Mesendoderm (in vitro differentiated cells): ENCODE measurements around the gene SEC24C.

Source experiments
- DNase-seq: peaks from one replicate; pipeline ENCODE4 v3.0.0; 2013
- H2AK5ac ChIP-seq: 2 replicates; pipeline ENCODE4 v1.6.1; 2013; ENCODE audit warnings: low read length, inconsistent platforms
- H2BK120ac ChIP-seq: 2 replicates; pipeline ENCODE4 v1.6.1; 2013; ENCODE audit warnings: low read depth, mild to moderate bottlenecking, low read length, moderate library complexity, mixed read lengths
- H2BK15ac ChIP-seq: replicated peaks from 2 replicates; pipeline ENCODE4 v1.6.1; 2013; ENCODE audit warnings: low read depth, mild to moderate bottlenecking, moderate library complexity
- H2BK5ac ChIP-seq: 2 replicates; pipeline ENCODE4 v1.6.1; 2013; ENCODE audit warnings: low read length, inconsistent platforms
- H3K18ac ChIP-seq: 2 replicates; pipeline ENCODE4 v1.6.1; 2013; ENCODE audit warnings: mild to moderate bottlenecking, low read length, mixed read lengths
- H3K23ac ChIP-seq: one replicate; pipeline ENCODE4 v1.6.1; 2013; ENCODE audit warnings: low read length
- H3K27ac ChIP-seq: 2 replicates; pipeline ENCODE4 v1.5.1; 2013; ENCODE audit warnings: low read depth, mild to moderate bottlenecking, inconsistent platforms, low read length, moderate library complexity
- H3K27me3 ChIP-seq: 2 replicates; pipeline ENCODE4 v1.6.1; 2013; ENCODE audit warnings: low read length, control low read depth, mild to moderate bottlenecking, inconsistent platforms; ENCODE audit not compliant: insufficient read depth, poor library complexity
- H3K36me3 ChIP-seq: 2 replicates; pipeline ENCODE4 v1.6.1; 2013; ENCODE audit warnings: low read length, inconsistent platforms; ENCODE audit not compliant: control insufficient read depth, insufficient read depth
- H3K4ac ChIP-seq: one replicate; pipeline ENCODE4 v1.6.1; 2013; ENCODE audit warnings: low read depth, mild to moderate bottlenecking, low read length, moderate library complexity
- H3K4me1 ChIP-seq: 2 replicates; pipeline ENCODE4 v1.6.1; 2013; ENCODE audit warnings: low read depth, low read length, inconsistent platforms; ENCODE audit not compliant: control insufficient read depth
- H3K4me2 ChIP-seq: 2 replicates; pipeline ENCODE4 v1.6.1; 2013; ENCODE audit warnings: low read length
- H3K4me3 ChIP-seq: 2 replicates; pipeline ENCODE4 v1.5.1; 2013; ENCODE audit warnings: mild to moderate bottlenecking, low read length
- H3K56ac ChIP-seq: one replicate; pipeline ENCODE4 v1.6.1; 2013; ENCODE audit warnings: low read length
- H3K79me1 ChIP-seq: 2 replicates; pipeline ENCODE4 v1.6.1; 2013; ENCODE audit warnings: low read length, inconsistent platforms
- H3K79me2 ChIP-seq: 2 replicates; pipeline ENCODE4 v1.6.1; 2013; ENCODE audit warnings: mild to moderate bottlenecking, low read length; ENCODE audit not compliant: control insufficient read depth, insufficient read depth
- H3K9ac ChIP-seq: 2 replicates; pipeline ENCODE4 v1.6.1; 2013; ENCODE audit warnings: low read length, inconsistent platforms
- H4K5ac ChIP-seq: one replicate; pipeline ENCODE4 v1.6.1; 2013; ENCODE audit warnings: low read length
- H4K8ac ChIP-seq: one replicate; pipeline ENCODE4 v1.6.1; 2013; ENCODE audit warnings: low read depth, mild to moderate bottlenecking, control low read depth, low read length, moderate library complexity
- WGBS: extraction: QIAGEN DNeasy Blood & Tissue Kit; methylation state at CpG from one replicate; pipeline ENCODE4 v1.1.7; 2013; ENCODE audit warnings: low lambda C conversion rate, missing lambda C conversion rate; ENCODE audit not compliant: insufficient coverage; ENCODE audit errors: extremely low coverage; 5-methylcytosine and 5-hydroxymethylcytosine counted together

The SEC24C gene

DNA sequence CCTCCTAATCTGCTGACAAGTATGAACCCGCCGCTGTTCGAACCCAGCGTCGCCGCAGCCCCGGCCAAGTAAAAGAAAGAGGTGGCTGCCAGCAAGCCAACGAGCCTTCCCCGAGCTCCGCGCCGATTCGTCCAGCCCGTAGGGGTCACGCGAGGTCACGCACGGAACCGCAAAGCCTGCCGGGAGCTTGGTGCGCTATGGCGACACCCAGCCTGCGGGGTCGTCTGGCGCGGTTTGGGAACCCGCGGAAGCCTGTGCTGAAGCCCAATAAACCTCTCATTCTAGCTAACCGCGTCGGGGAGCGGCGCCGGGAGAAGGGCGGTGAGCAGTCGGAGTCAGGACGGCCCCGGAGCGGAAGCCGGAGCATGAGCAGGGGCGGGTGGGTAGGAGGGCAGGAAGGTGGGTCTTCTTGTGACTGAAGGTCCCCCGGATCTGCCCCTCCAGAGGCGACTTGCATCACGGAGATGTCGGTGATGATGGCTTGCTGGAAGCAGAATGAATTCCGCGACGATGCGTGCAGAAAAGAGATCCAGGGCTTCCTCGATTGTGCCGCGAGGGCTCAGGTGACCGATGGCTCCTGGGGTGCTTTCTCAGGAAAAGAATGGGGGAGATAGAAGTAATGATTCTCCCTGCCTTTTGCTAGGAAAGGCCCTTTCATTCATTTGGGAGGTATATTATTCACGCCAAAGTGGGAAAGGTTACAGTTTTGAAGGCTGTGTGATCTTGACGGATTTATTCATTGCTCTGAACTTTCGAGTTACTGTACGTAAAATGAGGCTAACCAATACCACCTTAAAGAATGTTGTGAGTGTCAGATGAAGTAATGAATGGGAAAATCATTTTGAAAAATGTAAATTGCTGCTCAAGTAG, 37.9 kb downstream of the SEC24C start, which contains the start of gene CHCHD1:
Gene CHCHD1 (plus strand): TSS at position 170 of the 870 bp plus-strand sequence. CDS start 28 bp downstream, at position 198.
- Histone ChIP-seq H3K56ac (peak within 1 kb of the TSS; percentile 94), H3K4ac (peak within 1 kb of the TSS; percentile 63), H3K23ac (no peak within 1 kb of the TSS), H4K5ac (peak within 1 kb of the TSS; percentile 85), H2BK120ac (no peak within 1 kb of the TSS), H2BK15ac (no peak within 1 kb of the TSS), H2AK5ac (peak within 1 kb of the TSS; percentile 76), H2BK5ac (no peak within 1 kb of the TSS), H3K27ac (peak within 1 kb of the TSS; percentile 48), H3K4me3 (peak within 1 kb of the TSS; percentile 79), H3K4me2 (peak within 1 kb of the TSS; percentile 99), H3K79me2 (peaks cover 24% of the 10 kb centered on the region), H3K18ac (peak within 1 kb of the TSS; percentile 81), H3K9ac (peak within 1 kb of the TSS; percentile 90), H3K4me1 (peaks cover 3% of the 10 kb centered on the region), H4K8ac (peak within 1 kb of the TSS; percentile 87), H3K36me3 (no peaks in the 10 kb centered on the region), H3K27me3 (no peaks in the 10 kb centered on the region), H3K79me1 (peaks cover 12% of the 10 kb centered on the region)
- DNase-seq, result peak; percentile 92
- no CpG with 5 or more reads among the region's 57 CpGs for WGBS

GRCh38 chr10:73782749-73783085, 38.5 kb downstream of the SEC24C start:
- no CpG with 5 or more reads among the region's 2 CpGs for WGBS

GRCh38 chr10:73785211-73785720, 41.1 kb downstream of the SEC24C start, which contains the start of gene ZSWIM8:
ZSWIM8 (plus strand) TSS chr10:73785606; CDS start chr10:73785879, 273 bp downstream.
- Histone ChIP-seq H3K4me3 (peak within 1 kb of the TSS; percentile 29), H2BK5ac (no peak within 1 kb of the TSS), H2BK120ac (no peak within 1 kb of the TSS), H2BK15ac (no peak within 1 kb of the TSS), H3K4me1 (peaks cover 3% of the 10 kb centered on the region), H3K9ac (peak within 1 kb of the TSS; percentile 55), H2AK5ac (no peak within 1 kb of the TSS), H3K27me3 (no peaks in the 10 kb centered on the region), H4K8ac (no peak within 1 kb of the TSS), H3K79me2 (peaks cover 23% of the 10 kb centered on the region), H3K18ac (no peak within 1 kb of the TSS), H3K4me2 (peak within 1 kb of the TSS; percentile 66), H3K36me3 (no peaks in the 10 kb centered on the region), H3K23ac (peak within 1 kb of the TSS; percentile 72), H4K5ac (no peak within 1 kb of the TSS), H3K4ac (no peak within 1 kb of the TSS), H3K56ac (peak within 1 kb of the TSS; percentile 57), H3K79me1 (peaks cover 14% of the 10 kb centered on the region), H3K27ac (peak within 1 kb of the TSS; percentile 8)
- no CpG with 5 or more reads among the region's 36 CpGs for WGBS
- peak; percentile 98 for DNase-seq

More at GRCh38 chr10:73782749-73783085, 38.5 kb downstream of the SEC24C start:
- H3K18ac ChIP-seq, result no peak overlapping the region
- no peak for DNase-seq
- H2BK120ac ChIP-seq, result no peak overlapping the region
- no peak overlapping the region for H2BK5ac ChIP-seq
- no peak overlapping the region for H3K4ac ChIP-seq
- peak overlapping the region; percentile 90 for H3K9ac ChIP-seq
- H4K5ac ChIP-seq, result no peak overlapping the region
- H3K4me2 ChIP-seq, result peak overlapping the region; percentile 14
- peaks cover 14% of the 10 kb centered on the region for H3K79me1 ChIP-seq
- H4K8ac ChIP-seq, result no peak overlapping the region
- peaks cover 24% of the 10 kb centered on the region for H3K79me2 ChIP-seq
- H3K27me3 ChIP-seq, result no peaks in the 10 kb centered on the region
- no peak overlapping the region for H3K23ac ChIP-seq
- no peak overlapping the region for H2AK5ac ChIP-seq
- peaks cover 3% of the 10 kb centered on the region for H3K4me1 ChIP-seq
- no peak overlapping the region for H2BK15ac ChIP-seq
- H3K56ac ChIP-seq, result peak overlapping the region; percentile 22
- no peak overlapping the region for H3K27ac ChIP-seq
- H3K4me3 ChIP-seq, result no peak overlapping the region
- no peaks in the 10 kb centered on the region for H3K36me3 ChIP-seq

DNA sequence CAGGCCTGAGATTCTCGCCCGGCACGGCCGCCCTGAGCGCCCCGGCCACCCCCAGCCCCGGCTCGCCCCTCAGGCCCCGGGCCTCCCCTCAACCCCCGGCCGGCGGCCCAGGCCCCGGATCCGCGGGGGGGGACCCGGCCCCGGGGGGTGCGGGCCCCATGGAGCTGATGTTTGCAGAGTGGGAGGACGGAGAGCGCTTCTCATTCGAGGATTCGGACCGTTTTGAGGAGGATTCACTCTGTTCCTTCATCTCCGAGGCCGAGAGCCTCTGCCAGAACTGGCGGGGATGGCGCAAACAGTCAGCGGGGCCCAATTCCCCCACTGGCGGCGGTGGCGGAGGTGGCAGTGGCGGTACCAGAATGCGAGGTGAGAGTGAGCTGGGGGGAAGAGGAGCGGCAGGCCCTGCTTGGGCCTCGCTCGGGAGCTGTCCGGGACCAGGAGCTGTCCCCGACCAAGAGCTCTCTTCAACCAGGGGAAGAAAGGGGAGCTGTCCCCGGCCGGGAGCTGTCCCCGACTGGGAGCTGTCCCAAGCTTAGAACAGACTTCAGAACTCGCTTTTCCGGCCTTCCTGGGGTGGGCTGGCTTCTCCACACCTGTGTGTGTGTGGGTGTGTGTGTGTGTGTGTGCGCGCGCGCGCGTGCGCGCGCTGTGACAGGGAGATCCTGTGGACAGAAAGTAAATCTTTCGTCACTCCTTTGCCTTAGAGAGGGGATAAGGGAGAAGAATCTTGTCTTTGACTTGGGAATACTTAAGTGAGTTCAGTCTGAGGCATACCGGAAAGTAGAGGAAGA, 41.7 kb downstream of the SEC24C start:
- Histone ChIP-seq H2AK5ac (no peak overlapping the region), H3K56ac (peak overlapping the region; percentile 57), H3K4me3 (peak overlapping the region; percentile 29), H2BK120ac (no peak overlapping the region), H3K79me2 (peaks cover 18% of the 10 kb centered on the region), H4K8ac (no peak overlapping the region), H2BK5ac (no peak overlapping the region), H3K27ac (peak overlapping the region; percentile 8), H3K36me3 (no peaks in the 10 kb centered on the region), H2BK15ac (no peak overlapping the region), H3K4me1 (peaks cover 3% of the 10 kb centered on the region), H3K27me3 (no peaks in the 10 kb centered on the region), H4K5ac (no peak overlapping the region), H3K9ac (peak overlapping the region; percentile 55), H3K4ac (no peak overlapping the region), H3K79me1 (peaks cover 10% of the 10 kb centered on the region), H3K4me2 (peak overlapping the region; percentile 66), H3K23ac (peak overlapping the region; percentile 72), H3K18ac (no peak overlapping the region)
- WGBS, result no CpG with 5 or more reads among the region's 54 CpGs
- peak; percentile 79 for DNase-seq

- Histone ChIP-seq H4K8ac (no peak overlapping the region), H3K79me2 (peaks cover 13% of the 10 kb centered on the region), H4K5ac (no peak overlapping the region), H3K36me3 (no peaks in the 10 kb centered on the region), H3K79me1 (peaks cover 6% of the 10 kb centered on the region), H3K4me3 (no peak overlapping the region), H2BK120ac (no peak overlapping the region), H2BK5ac (no peak overlapping the region), H3K4me1 (peaks cover 3% of the 10 kb centered on the region), H3K4ac (no peak overlapping the region), H3K4me2 (peak overlapping the region; percentile 66), H3K27me3 (no peaks in the 10 kb centered on the region), H3K18ac (no peak overlapping the region), H3K23ac (no peak overlapping the region), H3K56ac (peak overlapping the region; percentile 53), H2BK15ac (no peak overlapping the region), H2AK5ac (no peak overlapping the region), H3K27ac (no peak overlapping the region), H3K9ac (peak overlapping the region; percentile 55)
- no CpG with 5 or more reads among the region's 2 CpGs for WGBS
- DNase-seq, result no peak
These were observed 42.3 kb downstream of the SEC24C start for GRCh38 chr10:73786512-73786885.
